Activated naive CD8-positive, alpha-beta T cell treated with anti-CD3 and anti-CD28 coated beads for 36 hours (primary cell): Measurements from ENCODE around the gene ENOX2. TPM values are rescaled to one million over a fixed set of nuclear protein-coding genes. Genes with fewer than 3 reads are reported as not detected.
"Not testable (repeated sequence)": the region's sequence is repeated elsewhere in the genome, so short reads cannot be mapped to it uniquely, and the experiment has no call there.

Experiments
- DNase-seq: peaks from one replicate; pipeline ENCODE4 v3.0.0; 2021
- H3K27ac Mint-ChIP-seq: one replicate; pipeline ENCODE4 v1.8.0; 2022; ENCODE audit warnings: mild to moderate bottlenecking, moderate library complexity, mixed read lengths
- H3K27me3 Mint-ChIP-seq: one replicate; pipeline ENCODE4 v1.8.0; 2022; ENCODE audit warnings: mild to moderate bottlenecking, mixed read lengths
- H3K36me3 Mint-ChIP-seq: one replicate; pipeline ENCODE4 v1.8.0; 2021; ENCODE audit warnings: mild to moderate bottlenecking, mixed read lengths
- H3K4me1 Mint-ChIP-seq: one replicate; pipeline ENCODE4 v1.8.0; 2021; ENCODE audit warnings: mixed read lengths
- H3K4me3 Mint-ChIP-seq: one replicate; pipeline ENCODE4 v1.8.0; 2022; ENCODE audit warnings: mild to moderate bottlenecking, moderate library complexity, mixed read lengths
- H3K9me3 Mint-ChIP-seq: one replicate; pipeline ENCODE4 v1.8.0; 2022; ENCODE audit warnings: mixed read lengths
- total RNA-seq, 2 experiments: library from RNA; stranded (reverse); gene quantifications; one replicate each; pipeline ENCODE4 v1.2.3, GENCODE V29; 2021

ENOX2 gene
- total RNA-seq, 2 experiments from 2014 or later = 13.0 to 13.3 TPM

GRCh38 chrX:130719413-130719812 is 183.6 kb downstream of the ENOX2 start:
- Mint-ChIP-seq H3K27ac (no peak overlapping the region), H3K36me3 (peaks cover 2% of the 10 kb centered on the region), H3K27me3 (no peaks in the 10 kb centered on the region), H3K4me3 (no peak overlapping the region), H3K4me1 (no peaks in the 10 kb centered on the region), H3K9me3 (no peaks in the 10 kb centered on the region)
- DNase-seq = no peak

GRCh38 chrX:130718137-130718536 is 184.9 kb downstream of the ENOX2 start:
- no peak overlapping the region for H3K27ac Mint-ChIP-seq
- H3K4me1 Mint-ChIP-seq = no peaks in the 10 kb centered on the region
- no peaks in the 10 kb centered on the region for H3K9me3 Mint-ChIP-seq
- peaks cover 2% of the 10 kb centered on the region for H3K36me3 Mint-ChIP-seq
- no peak overlapping the region for H3K4me3 Mint-ChIP-seq
- no peaks in the 10 kb centered on the region for H3K27me3 Mint-ChIP-seq
- no peak for DNase-seq

DNA sequence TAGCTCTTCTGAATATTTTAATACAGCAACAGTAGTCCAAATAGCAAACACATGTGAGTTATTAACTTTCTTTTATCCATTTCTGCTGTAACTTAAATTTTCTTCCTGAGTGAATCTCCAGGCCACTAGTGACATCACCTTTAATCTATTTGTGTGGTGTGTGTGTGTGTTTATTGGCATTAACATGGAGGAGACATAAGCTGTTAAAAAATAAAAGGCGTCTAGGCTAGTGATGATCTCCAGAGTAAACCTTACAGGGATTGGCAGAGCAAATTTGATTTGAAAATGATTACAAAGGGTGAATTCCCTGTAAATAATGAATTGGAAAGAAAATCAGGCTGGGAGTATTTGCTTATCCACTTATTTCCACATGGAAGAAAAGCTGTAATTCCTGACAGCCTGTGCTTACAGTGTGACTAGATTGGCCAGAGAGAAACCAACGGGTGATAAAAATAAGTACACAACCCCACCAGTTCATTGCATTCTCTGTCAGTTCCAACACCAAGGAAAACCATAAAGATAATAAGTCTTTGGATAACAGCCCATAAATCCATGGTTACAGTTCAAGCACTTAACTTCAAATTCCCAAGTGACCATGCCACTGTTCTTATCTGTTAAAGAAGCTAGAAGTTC is 186.1 kb downstream of the ENOX2 start:
- H3K4me1 Mint-ChIP-seq = no peaks in the 10 kb centered on the region
- no peak overlapping the region for H3K4me3 Mint-ChIP-seq
- no peaks in the 10 kb centered on the region for H3K9me3 Mint-ChIP-seq
- no peaks in the 10 kb centered on the region for H3K27me3 Mint-ChIP-seq
- DNase-seq = no peak
- H3K27ac Mint-ChIP-seq = no peak overlapping the region
- peaks cover 2% of the 10 kb centered on the region for H3K36me3 Mint-ChIP-seq

DNA sequence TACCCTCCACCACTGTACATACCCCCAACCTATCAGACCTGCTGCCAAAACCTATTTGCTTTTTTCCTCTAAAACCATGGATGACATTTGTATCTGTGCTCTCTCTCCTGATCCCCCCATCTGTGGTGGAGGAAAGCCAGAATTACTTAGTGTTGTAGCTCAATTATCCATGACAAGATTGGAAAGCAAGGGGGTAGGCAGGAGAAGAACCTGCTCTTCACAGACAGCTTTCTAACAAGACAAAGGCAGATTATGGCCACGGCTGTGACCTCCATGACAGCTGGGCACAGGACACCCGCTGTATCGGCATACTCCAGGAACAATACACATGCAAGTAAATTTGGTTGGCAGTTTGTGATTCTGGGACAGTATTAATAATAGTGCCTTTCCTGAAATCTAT is 186.7 kb downstream of the ENOX2 start:
- no peak for DNase-seq
- H3K4me1 Mint-ChIP-seq = no peaks in the 10 kb centered on the region
- no peak overlapping the region for H3K27ac Mint-ChIP-seq
- H3K9me3 Mint-ChIP-seq = no peaks in the 10 kb centered on the region
- H3K36me3 Mint-ChIP-seq = peaks cover 2% of the 10 kb centered on the region
- no peak overlapping the region for H3K4me3 Mint-ChIP-seq
- H3K27me3 Mint-ChIP-seq = no peaks in the 10 kb centered on the region

DNA sequence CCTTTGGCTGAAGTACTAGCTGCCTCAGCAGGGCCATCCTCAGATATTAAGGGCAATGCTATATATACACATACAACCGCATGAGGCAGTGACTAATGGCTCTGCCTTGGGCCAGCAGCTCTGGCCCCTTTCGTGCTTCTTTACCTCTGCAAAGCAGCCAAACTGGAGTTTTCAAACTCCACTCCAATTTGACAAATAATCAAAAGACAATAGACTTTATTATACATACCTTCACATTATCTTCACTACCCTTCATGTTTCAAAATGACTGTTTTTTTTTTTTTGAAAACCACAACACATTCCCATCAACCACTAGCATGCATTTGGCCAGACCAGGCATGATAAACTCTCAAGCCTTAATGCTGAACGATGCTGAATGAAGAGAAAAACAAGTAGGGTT is 187.7 kb downstream of the ENOX2 start:
- Mint-ChIP-seq H3K27ac (no peak overlapping the region), H3K27me3 (no peaks in the 10 kb centered on the region), H3K4me1 (no peaks in the 10 kb centered on the region), H3K4me3 (no peak overlapping the region), H3K9me3 (no peaks in the 10 kb centered on the region), H3K36me3 (peaks cover 2% of the 10 kb centered on the region)
- no peak for DNase-seq

DNA sequence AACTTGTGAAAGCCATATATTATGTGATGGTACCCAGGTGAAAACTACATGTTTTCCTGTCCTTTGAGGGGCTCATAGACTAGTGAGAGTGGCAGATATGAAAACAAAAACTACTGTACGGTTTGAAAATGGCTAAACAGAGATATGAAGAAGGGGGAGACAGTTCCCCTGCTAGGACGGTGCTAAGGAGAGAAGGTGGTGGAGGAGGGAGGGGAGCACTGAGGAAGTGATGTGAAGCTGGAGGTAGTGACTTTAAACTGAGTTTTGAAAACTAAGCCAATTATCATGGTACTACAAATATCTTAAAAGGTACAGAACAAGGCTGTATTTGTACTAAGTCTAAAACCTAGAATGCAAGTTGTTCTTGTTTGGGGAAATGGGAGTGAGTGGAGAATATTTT is 188.3 kb downstream of the ENOX2 start:
- H3K9me3 Mint-ChIP-seq = no peaks in the 10 kb centered on the region
- H3K4me3 Mint-ChIP-seq = no peak overlapping the region
- no peaks in the 10 kb centered on the region for H3K4me1 Mint-ChIP-seq
- H3K27ac Mint-ChIP-seq = no peak overlapping the region
- peaks cover 2% of the 10 kb centered on the region for H3K36me3 Mint-ChIP-seq
- no peak for DNase-seq
- no peaks in the 10 kb centered on the region for H3K27me3 Mint-ChIP-seq

DNA sequence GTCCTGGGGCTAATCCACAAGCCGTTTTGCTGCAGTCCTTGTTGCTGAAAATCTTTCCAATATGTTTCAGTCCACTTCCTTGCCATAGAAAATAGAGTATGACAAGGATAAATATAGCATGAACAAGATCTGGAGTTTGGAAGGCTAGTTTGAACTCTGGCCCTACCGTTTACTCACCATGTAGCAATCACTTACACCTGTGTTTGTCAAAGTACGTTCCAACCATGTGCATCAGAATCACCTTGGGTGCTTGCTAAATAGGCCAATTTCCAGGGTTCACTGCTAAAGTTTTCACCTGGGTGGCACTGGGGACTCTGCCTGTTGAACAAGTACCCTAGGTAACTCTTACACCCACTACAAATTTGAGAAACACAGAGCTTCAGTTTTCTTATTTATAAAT is 188.9 kb downstream of the ENOX2 start:
- H3K36me3 Mint-ChIP-seq = peaks cover 2% of the 10 kb centered on the region
- no peak overlapping the region for H3K27ac Mint-ChIP-seq
- no peaks in the 10 kb centered on the region for H3K27me3 Mint-ChIP-seq
- no peak for DNase-seq
- no peak overlapping the region for H3K4me3 Mint-ChIP-seq
- H3K4me1 Mint-ChIP-seq = no peaks in the 10 kb centered on the region
- no peaks in the 10 kb centered on the region for H3K9me3 Mint-ChIP-seq

DNA sequence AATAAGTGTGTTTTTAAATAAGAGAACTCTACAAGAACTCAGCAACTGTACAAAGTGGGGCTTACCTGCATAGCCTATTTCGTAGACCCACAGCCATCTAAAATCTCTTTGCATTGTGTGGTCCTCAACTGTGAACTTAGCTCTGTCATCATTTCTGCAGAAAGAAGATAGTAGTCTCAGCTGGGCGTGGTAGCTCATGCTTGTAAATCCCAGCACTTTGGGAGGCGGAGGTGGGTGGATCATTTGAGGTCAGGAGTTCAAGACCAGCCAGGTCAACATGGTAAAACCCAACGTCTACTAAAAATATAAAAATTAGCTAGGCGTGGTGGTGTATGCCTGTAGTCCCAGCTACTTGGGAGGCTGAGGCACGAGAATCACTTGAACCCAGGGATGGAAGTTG is 193.8 kb downstream of the ENOX2 start:
- H3K27me3 Mint-ChIP-seq, H3K36me3 Mint-ChIP-seq, H3K9me3 Mint-ChIP-seq, H3K27ac Mint-ChIP-seq, DNase-seq, H3K4me1 Mint-ChIP-seq, H3K4me3 Mint-ChIP-seq: not testable (repeated sequence)

- no peak overlapping the region for H3K27ac Mint-ChIP-seq
- DNase-seq = no peak
- no peaks in the 10 kb centered on the region for H3K4me1 Mint-ChIP-seq
- H3K27me3 Mint-ChIP-seq = no peaks in the 10 kb centered on the region
- H3K9me3 Mint-ChIP-seq = no peaks in the 10 kb centered on the region
- H3K36me3 Mint-ChIP-seq = peaks cover 3% of the 10 kb centered on the region
- no peak overlapping the region for H3K4me3 Mint-ChIP-seq
Measured at GRCh38 chrX:130705591-130705990, 197.4 kb downstream of the ENOX2 start.

DNA sequence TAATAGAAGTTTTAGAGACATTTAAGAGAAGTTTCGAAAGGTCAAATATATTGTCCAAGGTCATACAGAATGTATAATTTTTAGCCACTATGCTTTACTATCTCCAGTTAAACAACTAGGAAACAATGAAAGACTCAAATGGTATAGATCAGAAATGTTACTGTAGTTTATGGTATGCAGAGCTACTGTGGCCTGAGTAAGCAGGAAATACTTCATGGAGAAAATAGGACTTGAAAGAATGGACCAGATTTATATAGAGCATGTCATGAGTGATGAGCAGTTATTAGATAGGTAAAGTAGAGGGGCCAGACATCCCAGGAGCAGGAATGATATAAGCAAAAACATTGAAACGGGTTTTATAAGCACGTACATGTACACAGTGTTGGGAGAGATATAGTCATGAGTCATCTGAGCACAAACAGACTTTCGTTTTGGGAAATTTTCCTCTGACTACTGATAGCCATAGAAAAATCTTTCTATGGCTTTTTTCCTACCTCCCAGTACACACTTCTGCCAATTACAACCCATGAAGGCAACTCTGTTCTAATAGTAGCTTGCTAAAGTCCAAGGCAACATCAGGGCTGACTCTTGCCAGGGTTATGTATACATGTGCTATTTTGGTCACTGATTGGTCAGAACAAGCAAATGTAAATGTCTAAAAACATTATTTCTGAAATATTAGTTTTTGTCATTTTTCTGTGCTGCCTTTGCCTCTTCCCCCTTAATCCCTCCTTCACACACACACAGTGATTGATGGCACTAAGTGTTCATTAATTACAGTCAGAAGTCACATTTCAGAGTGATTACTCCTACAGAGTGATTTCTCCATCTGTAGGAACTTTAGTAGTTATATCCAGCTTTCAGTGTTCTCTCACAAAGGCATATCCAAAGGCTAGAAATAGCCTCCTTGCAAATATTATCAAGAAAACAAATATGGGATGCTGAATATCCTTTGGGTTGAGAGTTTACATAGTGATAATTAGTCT is 198.7 kb downstream of the ENOX2 start:
- no peaks in the 10 kb centered on the region for H3K4me1 Mint-ChIP-seq
- no peaks in the 10 kb centered on the region for H3K9me3 Mint-ChIP-seq
- H3K27ac Mint-ChIP-seq = no peak overlapping the region
- no peak overlapping the region for H3K4me3 Mint-ChIP-seq
- H3K27me3 Mint-ChIP-seq = no peaks in the 10 kb centered on the region
- DNase-seq = no peak
- peaks cover 3% of the 10 kb centered on the region for H3K36me3 Mint-ChIP-seq

DNA sequence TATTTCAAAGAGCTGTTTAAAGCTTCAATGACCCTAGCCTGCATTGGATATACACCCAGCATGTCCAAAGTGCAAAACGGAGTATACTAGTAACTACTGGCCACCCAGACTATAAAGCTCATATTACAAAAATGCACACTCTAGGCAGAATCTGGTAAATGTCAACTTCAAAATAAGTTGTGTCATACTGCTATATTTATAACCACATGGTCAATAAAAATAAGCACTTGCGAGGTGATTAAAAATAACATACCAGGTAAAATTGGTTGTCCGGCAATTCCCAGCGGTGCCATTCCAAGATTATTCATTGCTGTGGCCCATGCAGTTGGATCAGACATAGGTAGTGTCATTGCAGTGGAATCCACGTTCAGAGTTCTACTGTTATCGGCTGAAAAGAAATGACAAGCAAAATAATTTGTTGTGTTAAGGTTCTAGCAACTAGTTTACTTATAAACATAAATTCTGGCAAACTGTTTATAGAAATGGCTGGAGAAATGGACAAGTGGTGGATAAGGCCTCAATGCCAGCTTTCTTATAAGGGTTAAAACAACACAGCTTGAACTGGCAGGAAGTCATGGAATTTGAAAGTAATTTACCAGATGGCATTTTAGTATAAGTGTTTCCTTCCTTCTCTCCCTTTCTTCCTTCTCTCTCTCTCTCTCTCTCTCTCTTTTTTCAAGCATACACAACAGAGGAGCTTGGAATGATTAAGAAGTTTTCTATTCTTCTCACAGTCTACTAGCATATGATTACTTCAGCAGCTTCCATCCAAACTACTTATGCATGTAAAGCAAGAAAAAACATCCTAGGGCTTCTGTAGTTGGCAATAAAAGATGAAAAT is 199.9 kb downstream of the ENOX2 start:
- DNase-seq = no peak
- Mint-ChIP-seq H3K36me3 (peaks cover 3% of the 10 kb centered on the region), H3K4me1 (no peaks in the 10 kb centered on the region), H3K27ac (no peak overlapping the region), H3K4me3 (no peak overlapping the region), H3K27me3 (no peaks in the 10 kb centered on the region), H3K9me3 (no peaks in the 10 kb centered on the region)

GRCh38 chrX:130700629-130701028 is 202.4 kb downstream of the ENOX2 start:
- no peaks in the 10 kb centered on the region for H3K27me3 Mint-ChIP-seq
- H3K9me3 Mint-ChIP-seq = no peaks in the 10 kb centered on the region
- no peak overlapping the region for H3K4me3 Mint-ChIP-seq
- no peak for DNase-seq
- H3K36me3 Mint-ChIP-seq = peaks cover 5% of the 10 kb centered on the region
- H3K4me1 Mint-ChIP-seq = no peaks in the 10 kb centered on the region
- no peak overlapping the region for H3K27ac Mint-ChIP-seq

DNA sequence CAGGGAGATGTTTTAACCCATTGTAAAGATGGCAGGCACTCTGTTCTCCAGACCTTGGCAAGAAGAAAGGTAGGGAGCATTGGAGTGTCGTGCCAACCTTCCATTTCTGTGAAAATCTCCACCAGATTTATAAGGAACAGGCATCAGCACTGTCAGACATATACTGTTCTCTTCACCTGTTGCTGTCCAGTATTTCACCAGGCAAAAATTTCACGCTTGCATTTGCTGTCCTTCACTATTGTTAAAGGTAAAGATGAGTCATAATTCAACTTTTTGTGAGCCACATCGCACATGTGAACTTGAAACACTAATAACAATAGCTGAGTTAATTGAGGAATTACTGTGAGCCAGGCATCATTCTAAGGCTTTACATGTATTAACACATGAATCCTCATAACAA is 203.4 kb downstream of the ENOX2 start:
- Mint-ChIP-seq H3K27ac (no peak overlapping the region), H3K4me1 (no peaks in the 10 kb centered on the region), H3K36me3 (peaks cover 7% of the 10 kb centered on the region), H3K9me3 (no peaks in the 10 kb centered on the region), H3K4me3 (no peak overlapping the region), H3K27me3 (no peaks in the 10 kb centered on the region)
- DNase-seq = no peak

DNA sequence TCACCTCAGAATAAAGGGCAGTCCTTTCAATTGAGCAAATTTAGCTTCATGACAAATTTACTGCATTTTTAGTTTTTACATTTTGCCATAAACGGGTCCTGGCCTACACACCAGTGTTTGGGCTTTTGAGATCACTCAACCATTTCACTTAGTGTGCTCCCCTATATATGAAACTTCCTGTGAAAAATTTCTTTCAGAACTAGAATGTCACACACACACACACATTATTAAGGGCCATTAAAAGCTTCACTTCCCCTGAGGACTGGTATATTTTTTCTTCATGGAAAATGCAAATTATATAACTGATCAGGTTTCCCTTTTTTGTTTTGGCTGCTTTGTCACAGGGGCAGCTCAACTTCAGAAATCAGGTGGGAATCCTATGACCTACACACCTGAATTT is 206.5 kb downstream of the ENOX2 start:
- Mint-ChIP-seq H3K36me3 (peaks cover 5% of the 10 kb centered on the region), H3K4me3 (no peak overlapping the region), H3K4me1 (no peaks in the 10 kb centered on the region), H3K9me3 (no peaks in the 10 kb centered on the region), H3K27me3 (no peaks in the 10 kb centered on the region), H3K27ac (no peak overlapping the region)
- DNase-seq = no peak

DNA sequence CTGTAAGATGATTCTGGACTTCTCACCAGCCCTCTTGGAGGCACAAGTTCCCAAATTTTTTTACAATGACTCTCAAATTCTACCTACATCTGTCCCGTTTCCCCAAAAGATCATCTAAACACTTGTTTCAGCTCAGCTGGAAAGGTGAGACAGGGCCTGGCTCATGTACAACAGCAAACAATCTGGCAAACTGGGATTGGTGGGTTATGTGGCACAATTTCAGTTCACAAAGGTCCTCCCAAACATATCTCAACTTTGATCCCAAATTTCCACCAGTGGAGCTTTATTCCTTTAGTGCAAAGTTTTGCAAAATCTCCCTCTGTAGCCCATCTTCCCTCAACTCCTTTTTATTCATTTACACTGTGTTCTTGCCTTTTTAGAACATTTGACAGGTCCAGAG is 207.1 kb downstream of the ENOX2 start:
- Mint-ChIP-seq H3K27ac (no peak overlapping the region), H3K4me3 (no peak overlapping the region), H3K36me3 (peaks cover 5% of the 10 kb centered on the region), H3K27me3 (no peaks in the 10 kb centered on the region), H3K4me1 (no peaks in the 10 kb centered on the region), H3K9me3 (no peaks in the 10 kb centered on the region)
- DNase-seq = no peak
